Activated naive CD4-positive, alpha-beta T cell treated with anti-CD3 and anti-CD28 coated beads for 36 hours (primary cell): ENCODE measurements around the gene PNN. TPM values are rescaled to one million over a fixed set of nuclear protein-coding genes. Genes with fewer than 3 reads are reported as not detected.

ENCODE experiments used
- total RNA-seq, 2 experiments: library from RNA; stranded (reverse); gene quantifications; one replicate each; pipeline ENCODE4 v1.2.3, GENCODE V29; 2021

Gene PNN
- total RNA-seq, 2 experiments from 2014 or later, result 99.6 to 100 TPM

Other genes starting within 250 kb of the PNN start
- gene SEC23A, start 72.0 kb upstream of the PNN start, total RNA-seq, result 10 to 100 TPM; 40.2 to 48.0 TPM
- 10 to 100 TPM; 20.7 to 22.7 TPM for gene GEMIN2, start 60.9 kb upstream of the PNN start, total RNA-seq
- gene TRAPPC6B, start 4.9 kb upstream of the PNN start, total RNA-seq, result 10 to 100 TPM; 19.8 TPM
- 10 to 100 TPM; 19.9 to 20.9 TPM for gene MIA2, start 58.7 kb downstream of the PNN start, total RNA-seq